ENCODE measurements around the gene UCK2.

Gene UCK2

DNA sequence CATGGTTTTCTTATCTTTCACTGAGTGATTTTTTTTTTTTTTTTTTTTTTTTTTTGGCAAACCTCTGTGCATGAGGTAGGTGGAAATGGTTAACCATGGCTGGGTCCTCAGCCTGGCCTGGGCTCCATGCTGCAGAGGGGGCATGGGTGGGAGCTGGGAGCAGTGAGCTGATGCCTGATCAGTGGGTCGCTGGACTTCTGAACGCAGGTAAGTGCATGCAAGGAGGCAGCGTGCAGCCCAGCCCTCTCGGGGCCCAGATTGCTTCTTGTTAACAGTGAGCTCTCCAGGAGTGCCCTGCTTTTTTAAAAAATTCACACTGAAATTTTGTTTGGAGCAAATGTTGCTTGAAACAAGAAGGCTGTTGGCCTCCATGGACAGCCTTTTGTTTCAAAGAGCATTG, 75.2 kb downstream of the UCK2 start:
- Histone ChIP-seq H3K4me1 (ENCODE audit: control insufficient read depth, insufficient read depth, low read length) (no peaks in the 10 kb centered on the region), H3K27ac (ENCODE audit: low read depth, low read length) (no peak overlapping the region), H3K27me3 (ENCODE audit: control insufficient read depth, insufficient read depth, low read length) (no peaks in the 10 kb centered on the region), H3K9me3 (ENCODE audit: control insufficient read depth, insufficient read depth, low read length) (no peaks in the 10 kb centered on the region), H3K36me3 (ENCODE audit: control insufficient read depth, insufficient read depth, low read length) (peaks cover 95% of the 10 kb centered on the region), H3K4me3 (ENCODE audit: low read depth, low read length) (no peak overlapping the region), H3K9ac (ENCODE audit: low read depth, low read length) (no peak overlapping the region)

DNA sequence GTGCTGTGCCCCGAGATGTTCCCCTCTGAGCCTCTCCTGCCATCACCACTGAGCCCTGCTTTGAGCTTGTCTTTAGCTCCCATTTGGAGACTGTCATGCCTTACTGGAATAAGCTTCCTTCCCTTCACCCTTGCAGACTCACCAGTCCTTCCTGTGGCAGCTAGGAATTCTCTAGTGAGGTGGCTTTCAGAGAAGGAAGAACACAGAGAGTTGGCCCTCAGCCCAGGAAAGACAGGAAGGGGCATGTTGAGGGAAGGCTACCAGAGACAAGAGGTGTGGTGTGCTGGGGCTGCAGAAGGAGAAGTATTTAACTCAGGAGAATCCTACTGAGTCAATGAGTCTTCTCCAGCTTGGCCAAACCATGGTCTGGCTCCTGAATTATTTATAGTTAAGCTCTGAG, 76.3 kb downstream of the UCK2 start:
- H3K4me3 ChIP-seq (ENCODE audit: low read depth, low read length): no peak overlapping the region
- H3K36me3 ChIP-seq (ENCODE audit: control insufficient read depth, insufficient read depth, low read length): peaks cover 95% of the 10 kb centered on the region
- H3K27ac ChIP-seq (ENCODE audit: low read depth, low read length): no peak overlapping the region
- no peak overlapping the region for H3K9ac ChIP-seq (ENCODE audit: low read depth, low read length)
- no peaks in the 10 kb centered on the region for H3K4me1 ChIP-seq (ENCODE audit: control insufficient read depth, insufficient read depth, low read length)
- no peaks in the 10 kb centered on the region for H3K27me3 ChIP-seq (ENCODE audit: control insufficient read depth, insufficient read depth, low read length)
- no peaks in the 10 kb centered on the region for H3K9me3 ChIP-seq (ENCODE audit: control insufficient read depth, insufficient read depth, low read length)

DNA sequence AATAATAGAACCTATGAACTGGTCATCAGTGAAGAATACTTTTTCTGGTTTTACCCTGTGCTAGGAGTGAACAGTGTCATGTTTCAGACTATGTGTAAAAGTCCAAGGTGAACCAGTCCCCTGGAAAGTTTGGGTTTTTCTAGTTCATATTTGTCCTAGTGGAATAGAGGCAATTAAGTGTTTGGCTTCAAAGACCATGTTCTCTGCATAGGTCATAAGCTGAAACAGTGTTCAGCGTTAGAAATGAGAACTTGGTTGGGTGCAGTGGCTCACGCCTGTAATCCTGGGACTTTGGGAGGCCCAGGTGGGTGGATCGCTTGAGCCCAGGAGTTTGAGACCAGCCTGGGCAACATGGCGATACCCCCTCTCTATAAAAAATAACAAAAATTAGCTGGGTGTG, 77.5 kb downstream of the UCK2 start:
- H3K27ac ChIP-seq (ENCODE audit: low read depth, low read length): no peak overlapping the region
- no peaks in the 10 kb centered on the region for H3K27me3 ChIP-seq (ENCODE audit: control insufficient read depth, insufficient read depth, low read length)
- peaks cover 95% of the 10 kb centered on the region for H3K36me3 ChIP-seq (ENCODE audit: control insufficient read depth, insufficient read depth, low read length)
- no peak overlapping the region for H3K4me3 ChIP-seq (ENCODE audit: low read depth, low read length)
- H3K9me3 ChIP-seq (ENCODE audit: control insufficient read depth, insufficient read depth, low read length): no peaks in the 10 kb centered on the region
- H3K9ac ChIP-seq (ENCODE audit: low read depth, low read length): no peak overlapping the region
- no peaks in the 10 kb centered on the region for H3K4me1 ChIP-seq (ENCODE audit: control insufficient read depth, insufficient read depth, low read length)

DNA sequence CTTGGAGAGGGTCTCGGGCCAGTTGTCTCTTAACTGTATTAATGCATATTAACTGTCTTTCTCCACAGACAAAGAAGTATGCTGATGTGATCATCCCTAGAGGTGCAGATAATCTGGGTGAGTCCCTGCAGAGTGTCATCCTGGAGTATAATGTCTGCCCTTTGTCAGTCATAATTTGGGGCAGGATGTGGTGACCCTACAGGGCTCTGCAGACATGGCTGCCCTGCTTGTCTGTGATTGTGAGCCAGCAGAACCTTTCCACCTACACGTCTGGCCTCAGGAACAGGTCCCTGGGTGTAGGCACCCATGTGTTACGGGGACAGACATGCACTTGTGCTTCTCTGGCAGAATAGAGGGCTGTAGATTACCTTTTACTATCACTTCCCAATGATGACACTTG, 78.4 kb downstream of the UCK2 start:
- Histone ChIP-seq H3K27ac (ENCODE audit: low read depth, low read length) (no peak overlapping the region), H3K9ac (ENCODE audit: low read depth, low read length) (no peak overlapping the region), H3K36me3 (ENCODE audit: control insufficient read depth, insufficient read depth, low read length) (peaks cover 95% of the 10 kb centered on the region), H3K4me3 (ENCODE audit: low read depth, low read length) (no peak overlapping the region), H3K27me3 (ENCODE audit: control insufficient read depth, insufficient read depth, low read length) (no peaks in the 10 kb centered on the region), H3K4me1 (ENCODE audit: control insufficient read depth, insufficient read depth, low read length) (no peaks in the 10 kb centered on the region), H3K9me3 (ENCODE audit: control insufficient read depth, insufficient read depth, low read length) (no peaks in the 10 kb centered on the region)

DNA sequence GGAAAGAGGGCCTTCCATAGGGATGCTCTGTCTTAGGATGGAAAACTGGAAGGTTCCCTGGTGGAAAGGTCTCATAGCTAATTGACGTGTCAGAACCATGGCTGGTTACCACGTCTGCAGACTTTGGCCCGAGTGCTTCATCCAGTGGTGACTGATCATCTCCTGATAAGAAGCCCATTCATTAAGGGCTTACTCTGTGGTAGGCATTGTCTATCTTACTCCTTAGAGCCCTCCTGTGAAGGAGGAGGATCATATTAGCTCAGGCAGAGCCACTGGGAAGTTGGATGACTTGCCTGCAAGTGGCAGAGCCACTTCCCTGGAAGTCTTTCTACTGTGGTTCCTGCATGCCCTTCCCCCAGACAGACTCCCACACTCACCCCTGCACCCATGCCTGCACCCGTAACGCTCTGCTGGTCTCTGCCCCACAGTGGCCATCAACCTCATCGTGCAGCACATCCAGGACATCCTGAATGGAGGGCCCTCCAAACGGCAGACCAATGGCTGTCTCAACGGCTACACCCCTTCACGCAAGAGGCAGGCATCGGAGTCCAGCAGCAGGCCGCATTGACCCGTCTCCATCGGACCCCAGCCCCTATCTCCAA, 79.9 kb downstream of the UCK2 start:
- Histone ChIP-seq H3K27me3 (ENCODE audit: control insufficient read depth, insufficient read depth, low read length) (no peaks in the 10 kb centered on the region), H3K27ac (ENCODE audit: low read depth, low read length) (no peak overlapping the region), H3K9ac (ENCODE audit: low read depth, low read length) (no peak overlapping the region), H3K4me3 (ENCODE audit: low read depth, low read length) (no peak overlapping the region), H3K4me1 (ENCODE audit: control insufficient read depth, insufficient read depth, low read length) (no peaks in the 10 kb centered on the region), H3K9me3 (ENCODE audit: control insufficient read depth, insufficient read depth, low read length) (no peaks in the 10 kb centered on the region), H3K36me3 (ENCODE audit: control insufficient read depth, insufficient read depth, low read length) (peaks cover 92% of the 10 kb centered on the region)

DNA sequence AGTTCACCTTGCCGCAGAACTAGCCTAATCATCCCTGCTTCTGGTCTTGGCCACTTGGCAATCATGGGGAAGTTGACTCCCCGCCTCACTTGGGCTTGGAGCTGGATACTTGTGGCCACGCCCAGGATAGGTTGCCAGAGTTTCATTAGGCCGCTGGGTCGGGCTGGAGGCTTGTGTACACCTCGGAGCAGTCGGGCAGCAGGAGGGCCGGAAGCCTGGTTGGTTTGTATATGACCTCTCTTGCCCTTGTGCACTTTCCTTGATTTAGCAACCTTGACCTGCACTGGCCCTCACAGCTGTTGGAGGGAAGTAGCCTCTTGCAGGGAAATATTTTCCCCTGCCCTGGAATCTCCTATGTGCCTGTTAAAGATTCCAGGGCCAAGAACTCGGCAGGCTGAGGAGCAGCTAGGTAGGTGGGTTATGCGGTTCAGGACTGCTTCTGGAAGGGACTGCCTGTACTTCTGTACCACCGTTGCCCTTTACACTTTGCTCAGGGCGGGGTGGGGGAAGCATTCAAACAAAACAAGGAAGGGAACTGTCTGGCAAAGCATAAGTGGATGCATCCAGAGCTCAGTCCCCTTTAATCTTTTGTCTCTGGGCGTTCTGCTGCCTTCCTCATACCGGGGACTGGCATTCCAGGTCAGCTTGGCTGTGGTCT, 83.5 kb downstream of the UCK2 start:
- Histone ChIP-seq H3K9me3 (ENCODE audit: control insufficient read depth, insufficient read depth, low read length) (no peaks in the 10 kb centered on the region), H3K4me1 (ENCODE audit: control insufficient read depth, insufficient read depth, low read length) (no peaks in the 10 kb centered on the region), H3K9ac (ENCODE audit: low read depth, low read length) (no peak overlapping the region), H3K36me3 (ENCODE audit: control insufficient read depth, insufficient read depth, low read length) (peaks cover 57% of the 10 kb centered on the region), H3K4me3 (ENCODE audit: low read depth, low read length) (no peak overlapping the region), H3K27me3 (ENCODE audit: control insufficient read depth, insufficient read depth, low read length) (no peaks in the 10 kb centered on the region), H3K27ac (ENCODE audit: low read depth, low read length) (no peak overlapping the region)

DNA sequence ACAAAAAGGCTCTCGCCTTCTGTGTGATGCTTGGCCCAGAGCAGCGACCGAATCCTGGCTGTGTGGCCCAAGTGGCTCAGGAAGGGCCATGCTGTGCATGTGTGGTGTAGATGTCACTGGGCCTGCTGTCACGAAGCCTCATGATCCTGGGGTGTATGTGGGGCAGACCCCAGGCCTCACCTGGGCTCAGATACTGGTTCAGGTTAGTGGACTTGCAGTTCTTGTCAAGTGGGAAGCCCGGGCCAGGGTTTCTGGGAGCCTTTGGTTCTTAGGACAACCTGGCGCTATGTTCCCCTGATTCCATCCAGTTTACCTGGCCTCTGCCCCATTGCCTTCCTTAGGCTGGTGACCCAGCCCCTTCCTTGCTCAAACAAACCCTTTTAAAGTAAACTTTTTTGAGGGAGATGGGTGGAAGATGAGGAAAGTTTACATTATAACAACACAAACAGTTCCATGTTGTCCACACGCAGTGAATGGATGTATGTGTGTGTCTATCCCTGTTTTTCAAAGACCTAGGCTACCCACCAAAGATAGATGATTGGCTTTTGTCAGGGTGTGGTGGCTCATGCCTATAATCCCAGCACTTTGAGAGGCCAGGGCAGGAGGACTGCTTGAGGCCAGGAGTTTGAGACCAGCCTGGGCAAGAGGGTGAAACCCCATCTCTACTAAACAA, 84.3 kb downstream of the UCK2 start:
- H3K36me3 ChIP-seq (ENCODE audit: control insufficient read depth, insufficient read depth, low read length): peaks cover 48% of the 10 kb centered on the region
- no peak overlapping the region for H3K9ac ChIP-seq (ENCODE audit: low read depth, low read length)
- H3K9me3 ChIP-seq (ENCODE audit: control insufficient read depth, insufficient read depth, low read length): no peaks in the 10 kb centered on the region
- H3K4me1 ChIP-seq (ENCODE audit: control insufficient read depth, insufficient read depth, low read length): no peaks in the 10 kb centered on the region
- no peaks in the 10 kb centered on the region for H3K27me3 ChIP-seq (ENCODE audit: control insufficient read depth, insufficient read depth, low read length)
- H3K4me3 ChIP-seq (ENCODE audit: low read depth, low read length): no peak overlapping the region
- no peak overlapping the region for H3K27ac ChIP-seq (ENCODE audit: low read depth, low read length)

DNA sequence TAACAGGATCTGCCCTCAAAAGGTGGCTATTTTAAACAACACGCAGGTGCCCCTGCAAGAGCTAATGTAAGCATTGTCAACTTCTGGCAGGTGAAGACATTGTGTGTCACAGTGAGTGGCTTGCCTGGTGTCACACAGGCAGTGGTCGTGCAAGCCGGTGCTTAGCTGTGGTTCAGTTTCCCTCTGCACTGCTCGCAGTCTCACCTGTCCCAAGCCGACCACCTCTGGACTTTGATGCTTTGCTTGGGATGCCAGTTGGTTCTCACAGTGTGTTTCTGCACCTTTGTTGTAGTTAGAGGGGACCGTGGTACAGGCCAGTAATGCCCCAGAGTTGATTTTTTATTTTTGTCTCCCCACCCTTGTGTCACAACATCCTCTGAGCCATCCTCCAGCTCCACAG, 85.2 kb downstream of the UCK2 start:
- Histone ChIP-seq H3K27me3 (ENCODE audit: control insufficient read depth, insufficient read depth, low read length) (no peaks in the 10 kb centered on the region), H3K9me3 (ENCODE audit: control insufficient read depth, insufficient read depth, low read length) (no peaks in the 10 kb centered on the region), H3K4me1 (ENCODE audit: control insufficient read depth, insufficient read depth, low read length) (no peaks in the 10 kb centered on the region), H3K27ac (ENCODE audit: low read depth, low read length) (no peak overlapping the region), H3K4me3 (ENCODE audit: low read depth, low read length) (no peak overlapping the region), H3K9ac (ENCODE audit: low read depth, low read length) (no peak overlapping the region), H3K36me3 (ENCODE audit: control insufficient read depth, insufficient read depth, low read length) (peaks cover 40% of the 10 kb centered on the region)

DNA sequence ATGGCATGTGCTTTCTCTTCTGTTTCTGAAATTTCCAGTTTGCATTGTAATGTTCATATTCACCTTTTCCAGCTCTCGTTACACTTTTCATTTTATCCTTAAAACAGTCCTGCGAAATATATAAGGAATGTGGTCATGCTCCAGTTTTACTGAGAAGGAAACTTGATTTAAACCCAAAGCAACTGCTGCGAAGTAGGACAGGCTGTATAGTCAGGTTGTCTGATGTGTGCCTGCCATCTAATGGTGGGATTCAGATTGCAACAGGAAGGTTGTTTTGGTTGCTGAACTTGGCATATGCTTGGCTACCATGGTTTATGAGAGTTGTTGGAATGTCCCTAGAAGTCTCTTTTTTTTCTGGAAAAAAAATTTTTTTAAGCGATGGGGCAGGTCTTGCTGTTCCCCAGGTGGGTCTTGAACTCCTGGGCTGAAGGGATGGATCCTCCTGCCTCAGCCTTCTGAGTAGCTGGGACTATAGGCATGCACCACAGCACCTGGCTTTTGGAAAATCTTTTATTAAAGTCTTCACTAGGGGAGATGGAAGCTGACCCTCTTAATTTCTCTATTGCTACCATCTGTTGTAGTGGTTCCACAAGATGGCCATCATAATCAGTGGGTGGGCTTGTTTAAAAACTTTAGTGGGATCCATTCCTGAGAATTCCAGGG, 86.9 kb downstream of the UCK2 start:
- Histone ChIP-seq H3K4me3 (ENCODE audit: low read depth, low read length) (no peak overlapping the region), H3K4me1 (ENCODE audit: control insufficient read depth, insufficient read depth, low read length) (no peaks in the 10 kb centered on the region), H3K9ac (ENCODE audit: low read depth, low read length) (no peak overlapping the region), H3K9me3 (ENCODE audit: control insufficient read depth, insufficient read depth, low read length) (no peaks in the 10 kb centered on the region), H3K36me3 (ENCODE audit: control insufficient read depth, insufficient read depth, low read length) (peaks cover 23% of the 10 kb centered on the region), H3K27me3 (ENCODE audit: control insufficient read depth, insufficient read depth, low read length) (no peaks in the 10 kb centered on the region), H3K27ac (ENCODE audit: low read depth, low read length) (peak overlapping the region; percentile 36)

DNA sequence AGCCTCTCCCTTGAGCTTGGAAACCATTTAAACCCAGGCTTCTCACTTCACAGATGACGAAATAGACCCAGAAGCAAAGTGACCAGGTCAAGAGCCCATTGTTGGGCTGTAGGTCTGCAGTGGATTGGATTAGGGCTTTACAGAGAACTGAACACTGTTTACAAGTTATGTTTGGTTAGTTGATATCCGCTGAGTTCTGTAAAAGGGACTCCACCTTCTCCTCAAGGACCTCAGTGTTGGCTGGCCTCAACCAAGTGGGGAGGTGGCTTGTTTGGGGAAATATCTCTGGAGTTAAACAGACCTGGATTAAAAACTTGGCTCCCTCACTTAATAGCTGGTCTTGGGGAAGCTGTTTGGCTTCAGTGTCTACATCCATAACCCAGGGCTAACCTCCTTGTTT, 88.1 kb downstream of the UCK2 start:
- Histone ChIP-seq H3K4me3 (ENCODE audit: low read depth, low read length) (no peak overlapping the region), H3K9me3 (ENCODE audit: control insufficient read depth, insufficient read depth, low read length) (no peaks in the 10 kb centered on the region), H3K9ac (ENCODE audit: low read depth, low read length) (no peak overlapping the region), H3K4me1 (ENCODE audit: control insufficient read depth, insufficient read depth, low read length) (no peaks in the 10 kb centered on the region), H3K27me3 (ENCODE audit: control insufficient read depth, insufficient read depth, low read length) (no peaks in the 10 kb centered on the region), H3K27ac (ENCODE audit: low read depth, low read length) (no peak overlapping the region), H3K36me3 (ENCODE audit: control insufficient read depth, insufficient read depth, low read length) (peaks cover 11% of the 10 kb centered on the region)

DNA sequence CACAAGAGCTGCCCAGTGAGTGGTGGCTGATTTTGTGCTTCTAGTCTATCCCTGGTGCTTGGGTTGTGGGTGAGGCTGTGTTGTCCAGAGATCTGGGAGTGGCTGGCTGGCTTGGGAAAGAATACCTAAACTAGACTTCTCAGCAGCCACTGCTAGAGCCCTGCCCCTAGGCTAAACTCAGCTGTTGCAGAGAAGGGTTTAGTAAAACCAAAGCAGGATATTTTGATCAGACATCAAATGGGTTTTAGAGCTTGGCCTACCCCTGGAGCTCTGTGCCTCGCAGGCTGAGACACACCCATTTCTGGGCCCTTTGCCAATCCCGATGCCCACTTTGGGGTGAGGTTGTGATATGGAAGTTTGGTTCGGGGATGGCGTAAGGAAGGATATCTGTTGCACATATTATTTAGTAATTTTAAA, 88.5 kb downstream of the UCK2 start:
- H3K4me1 ChIP-seq (ENCODE audit: control insufficient read depth, insufficient read depth, low read length): no peaks in the 10 kb centered on the region
- H3K9me3 ChIP-seq (ENCODE audit: control insufficient read depth, insufficient read depth, low read length): no peaks in the 10 kb centered on the region
- H3K36me3 ChIP-seq (ENCODE audit: control insufficient read depth, insufficient read depth, low read length): peaks cover 7% of the 10 kb centered on the region
- H3K27me3 ChIP-seq (ENCODE audit: control insufficient read depth, insufficient read depth, low read length): no peaks in the 10 kb centered on the region
- H3K9ac ChIP-seq (ENCODE audit: low read depth, low read length): no peak overlapping the region
- no peak overlapping the region for H3K4me3 ChIP-seq (ENCODE audit: low read depth, low read length)
- no peak overlapping the region for H3K27ac ChIP-seq (ENCODE audit: low read depth, low read length)

Measured in HUES48 (cell line).